AG04450 (cell line): Measurements from ENCODE around the gene ACTR3. TPM values are rescaled to one million over a fixed set of nuclear protein-coding genes. Genes with fewer than 3 reads are reported as not detected.
A peak's percentile ranks its signal among the peaks of the same experiment; 100 is the strongest.

ENCODE experiments used
- CTCF ChIA-PET: fragments of 300-600, 350-600 bp; formaldehyde crosslinking; extraction: SDS; loops from one replicate; lab custom pipeline; 2022; ENCODE audit warnings: antibody characterized with exemption, inconsistent platforms; lab: Charles Lee
- POLR2A ChIA-PET: fragments of 350-600 bp; formaldehyde crosslinking; extraction: SDS; loops from one replicate; lab custom pipeline; 2021; ENCODE audit warnings: antibody characterized with exemption, inconsistent platforms; lab: Yijun Ruan, JAX
- DNase-seq: peaks from one replicate; pipeline ENCODE4 v3.0.0-alpha.2; 2011; ENCODE audit warnings: low read depth, low spot score
- H3K27ac ChIP-seq: one replicate; pipeline ENCODE4 v1.5.1; 2012; ENCODE audit warnings: low read depth, low read length, control low read depth
- H3K27me3 ChIP-seq: one replicate; pipeline ENCODE4 v1.6.0; 2012; ENCODE audit warnings: low read length; ENCODE audit not compliant: control insufficient read depth, insufficient read depth
- H3K4me3 ChIP-seq: 2 replicates; pipeline ENCODE4 v1.5.1; 2011; ENCODE audit warnings: mild to moderate bottlenecking, low read depth, low read length, control low read depth
- H3K9me3 ChIP-seq: 2 replicates; pipeline ENCODE4 v1.5.1; 2012; ENCODE audit warnings: low read length; ENCODE audit not compliant: control insufficient read depth, insufficient read depth
- CTCF ChIP-seq: IDR thresholded peaks from 2 replicates; pipeline ENCODE4 v1.5.1; 2011; ENCODE audit warnings: low read depth, low read length, control low read depth, inconsistent platforms
- polyA plus RNA-seq: library from polyadenylated mRNA; depleted of rRNA; stranded (reverse); fragments of >200 nt; gene quantifications from 2 replicates; pipeline ENCODE4 v1.2.3, GENCODE V29; 2011

ACTR3 gene
- polyA plus RNA-seq, 1 experiment = 536 TPM

- H3K27me3 ChIP-seq = no peaks in the 10 kb centered on the region
- H3K4me3 ChIP-seq = peak overlapping the region; percentile 7; the same call in 1 of the 2 replicates
- TF ChIP-seq CTCF = no peak
- peak; percentile 70 for DNase-seq
- H3K9me3 ChIP-seq = peaks cover 2% of the 10 kb centered on the region; the same call in 1 of the 2 replicates
- peak overlapping the region; percentile 68 for H3K27ac ChIP-seq
- CTCF ChIA-PET = no interaction called here
- POLR2A ChIA-PET = interaction anchor here (1.2 to 1.3 kb wide), 2 partner anchors 10 to 130 kb away, joined by 3 to 6 read pairs; partner anchors contain the start of gene SLC35F5
These were observed 3.3 kb upstream of the ACTR3 start for GRCh38 chr2:113886479-113887008.

GRCh38 chr2:113887009-113887792, 2.7 kb upstream of the ACTR3 start:
- TF ChIP-seq CTCF = no peak
- POLR2A ChIA-PET = interaction anchor here (1.1 to 1.3 kb wide), 3 partner anchors 11 to 131 kb away, joined by 3 to 8 read pairs (median 6); partner anchors contain the start of gene SLC35F5

GRCh38 chr2:113888641-113889470, 1.0 kb upstream of the ACTR3 start:
- CTCF ChIA-PET = interaction anchor here (1.0 kb wide), 1 partner anchor 133 kb away, joined by 3 read pairs; the partner anchor contains the start of gene SLC35F5
- Histone ChIP-seq H3K27ac (peak overlapping the region; percentile 95), H3K27me3 (no peaks in the 10 kb centered on the region), H3K4me3 (peak overlapping the region; percentile 77), H3K9me3 (peaks cover 2% of the 10 kb centered on the region; the same call in 1 of the 2 replicates)
- DNase-seq = no peak
- POLR2A ChIA-PET = interaction anchor here (0.6 to 1.8 kb wide), 4 partner anchors 18 to 133 kb away, joined by 3 to 19 read pairs (median 8); partner anchors contain the start of gene SLC35F5
- TF ChIP-seq CTCF = no peak

More at GRCh38 chr2:113887009-113887792, 2.7 kb upstream of the ACTR3 start:
- Histone ChIP-seq H3K27ac (peak overlapping the region; percentile 68), H3K9me3 (peaks cover 2% of the 10 kb centered on the region; the same call in 1 of the 2 replicates), H3K4me3 (no peak overlapping the region; the same call in 1 of the 2 replicates), H3K27me3 (no peaks in the 10 kb centered on the region)
- DNase-seq = no peak
- CTCF ChIA-PET = no interaction called here

- no peak for TF ChIP-seq CTCF
- ChIA-PET CTCF (no interaction called here), POLR2A (interaction anchor here (0.6 to 1.8 kb wide), 5 partner anchors 13 to 1260 kb away, joined by 3 to 19 read pairs (median 6); partner anchors contain the start of gene SLC35F5)
- peak overlapping the region; percentile 97 for H3K27ac ChIP-seq
- no peak for DNase-seq
- peak overlapping the region; percentile 91 for H3K4me3 ChIP-seq
- no peaks in the 10 kb centered on the region for H3K27me3 ChIP-seq
- H3K9me3 ChIP-seq = peaks cover 2% of the 10 kb centered on the region; the same call in 1 of the 2 replicates
These were observed 655 bp downstream of the ACTR3 start for GRCh38 chr2:113890253-113891235.
